GM10248 (cell line): ENCODE results near the gene YWHAE.
"Not testable (repeated sequence)": the region's sequence is repeated elsewhere in the genome, so short reads cannot be mapped to it uniquely, and the experiment has no call there.

Experiments used
- CTCF ChIA-PET: fragments of 300-600 bp; sonication (Branson Sonifier 250); formaldehyde crosslinking; extraction: SDS; loops from one replicate; lab custom pipeline; 2021; ENCODE audit warnings: antibody characterized with exemption; lab: Yijun Ruan, JAX
- POLR2A ChIA-PET: fragments of 350-650 bp; sonication (Branson Sonifier 250); formaldehyde crosslinking; extraction: SDS; loops from one replicate; lab custom pipeline; 2020; ENCODE audit warnings: antibody characterized with exemption; lab: Yijun Ruan, JAX
- DNase-seq: peaks from one replicate; pipeline ENCODE4 v3.0.0; 2012; ENCODE audit errors: extremely low spot score
- CTCF ChIP-seq: IDR thresholded peaks from 2 replicates; pipeline ENCODE4 v1.5.1; 2012; ENCODE audit warnings: mild to moderate bottlenecking, low read depth; ENCODE audit errors: extremely low read depth, missing control alignments, control extremely low read depth

YWHAE gene

DNA sequence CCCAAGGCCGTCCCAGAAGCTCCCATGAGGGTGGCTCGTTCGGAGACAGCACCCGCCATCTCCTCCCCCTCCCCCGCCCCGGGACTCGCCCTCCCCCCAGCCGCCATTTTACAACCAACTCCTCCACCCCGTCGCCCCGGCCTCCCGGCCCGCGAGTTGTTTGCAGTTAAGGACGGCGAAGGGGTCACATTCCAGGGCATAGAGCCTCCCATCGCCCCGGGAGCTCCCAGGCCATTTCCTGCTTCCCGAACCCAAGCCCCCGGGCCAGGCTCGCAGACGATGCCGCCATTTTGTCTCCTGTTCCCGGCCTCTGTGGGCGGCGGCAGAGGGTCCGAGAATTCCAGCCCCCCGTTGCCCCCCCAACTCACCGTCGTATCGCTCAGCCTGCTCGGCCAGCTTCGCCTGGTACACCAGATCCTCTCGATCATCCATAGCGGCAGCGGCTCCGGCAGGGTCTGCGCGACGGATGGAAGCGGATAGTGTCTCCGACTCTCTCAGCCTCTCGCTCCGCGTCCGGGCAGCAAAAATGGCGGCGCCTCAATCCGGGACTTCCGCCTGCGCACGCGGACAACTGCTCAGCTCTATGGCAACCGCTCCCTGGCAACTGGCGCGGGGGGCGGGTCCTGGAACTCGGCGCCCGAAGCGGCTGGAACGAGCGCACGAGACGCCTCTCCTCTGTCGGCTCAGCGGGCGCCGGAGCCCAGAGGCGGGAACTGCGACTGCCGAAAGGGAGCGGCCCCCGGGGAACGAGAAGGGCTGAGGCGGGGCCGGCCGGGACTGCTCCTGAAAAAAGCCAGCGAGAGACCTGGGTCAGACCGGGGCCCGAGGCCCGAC lies at the start of gene YWHAE:
Gene YWHAE, minus strand, starts transcription at position 544 of the 834 bp plus-strand sequence. Its CDS starts 112 bp downstream, at position 432.
- ChIA-PET POLR2A (interaction anchor here (0.6 to 1.3 kb wide), 3 partner anchors 29 to 90 kb away, joined by 3 to 8 read pairs (median 4); no protein-coding TSS in a partner anchor), CTCF (interaction anchor here (0.7 to 2.7 kb wide), 3 partner anchors 14 to 34 kb away, joined by 3 to 13 read pairs (median 3); no protein-coding TSS in a partner anchor)
- peak; percentile 96 for DNase-seq
- TF ChIP-seq CTCF: no peak

DNA sequence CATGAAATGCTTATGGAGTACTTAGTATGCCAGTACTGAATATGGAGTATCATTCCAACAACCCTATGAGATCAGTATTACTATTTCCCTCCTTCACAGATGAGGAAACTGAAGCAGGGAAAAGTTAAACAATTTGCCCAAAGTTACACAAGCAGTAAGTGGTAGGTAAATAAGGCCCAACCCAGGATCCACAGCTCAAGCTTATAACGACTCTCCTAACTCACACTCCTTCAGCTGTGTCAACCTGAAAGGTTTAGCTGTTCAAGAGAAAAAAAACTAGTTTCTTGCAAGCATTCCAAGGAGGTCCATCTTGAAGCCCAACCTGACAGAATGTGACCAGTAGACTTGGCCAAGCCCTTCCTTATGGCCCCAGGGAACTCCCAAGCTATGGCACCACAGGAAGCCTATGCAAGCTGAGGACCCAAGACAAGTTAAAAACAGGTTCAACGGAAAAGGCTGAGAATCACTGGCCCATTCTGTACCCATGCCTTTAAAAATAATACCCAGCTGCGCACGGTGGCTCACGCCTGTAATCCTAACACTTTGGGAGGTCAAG lies 49.5 kb upstream of the YWHAE start:
- ChIA-PET POLR2A (no interaction called here), CTCF (interaction anchor here (2.4 kb wide), 1 partner anchor 84 kb away, joined by 11 read pairs; no protein-coding TSS in a partner anchor)
- DNase-seq: no peak
- TF ChIP-seq CTCF: no peak

GRCh38 chr17:1447052-1447451 lies 47.0 kb upstream of the YWHAE start:
- no peak for TF ChIP-seq CTCF
- ChIA-PET POLR2A (no interaction called here), CTCF (interaction anchor here (1.0 kb wide), 1 partner anchor 81 kb away, joined by 3 read pairs; no protein-coding TSS in a partner anchor)
- DNase-seq: no peak

DNA sequence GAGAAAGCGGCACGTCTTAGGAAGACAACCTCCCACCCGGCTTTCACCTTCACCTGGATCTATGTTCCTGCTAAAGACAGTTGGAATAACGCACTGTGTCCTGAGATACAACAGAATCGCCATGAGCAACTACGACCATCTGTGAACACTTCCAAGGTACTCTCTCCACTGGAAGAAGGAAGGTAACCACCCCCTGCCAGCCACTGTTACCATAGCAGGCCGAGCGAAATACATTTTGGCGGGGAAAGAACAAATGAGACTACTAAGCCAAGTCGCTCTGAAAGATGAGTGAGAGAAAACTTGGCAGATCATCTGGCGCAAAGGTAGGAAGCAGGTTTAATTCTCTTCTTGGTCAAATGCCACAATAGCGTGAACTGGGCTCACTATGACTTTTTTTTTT lies 46.2 kb upstream of the YWHAE start:
- no peak for DNase-seq
- CTCF ChIA-PET: no interaction called here
- TF ChIP-seq CTCF: no peak
- POLR2A ChIA-PET: no interaction called here

DNA sequence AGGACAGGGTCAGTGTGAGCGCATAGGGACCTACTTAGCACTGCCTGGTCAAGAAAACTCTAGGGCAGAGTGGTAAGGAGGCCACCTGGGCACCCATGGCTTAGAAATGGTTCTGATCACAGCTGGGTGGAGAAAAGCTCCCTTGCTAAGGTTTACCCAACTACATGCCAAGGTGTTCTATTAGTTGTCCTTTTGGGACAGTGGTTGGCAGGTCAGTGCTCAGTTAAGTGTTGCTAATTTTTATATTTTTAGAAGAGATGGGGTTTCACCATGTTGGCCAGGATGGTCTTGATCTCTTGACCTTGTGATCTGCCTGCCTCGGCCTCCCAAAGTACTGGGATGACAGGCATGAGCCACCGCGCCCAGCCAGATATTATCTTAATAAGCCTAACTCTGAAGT lies 45.7 kb upstream of the YWHAE start:
- DNase-seq, POLR2A ChIA-PET: not testable (repeated sequence)
- CTCF ChIA-PET: interaction anchor here (1.2 kb wide), 1 partner anchor 10 kb away, joined by 3 read pairs; the partner anchor contains the start of gene CRK

DNA sequence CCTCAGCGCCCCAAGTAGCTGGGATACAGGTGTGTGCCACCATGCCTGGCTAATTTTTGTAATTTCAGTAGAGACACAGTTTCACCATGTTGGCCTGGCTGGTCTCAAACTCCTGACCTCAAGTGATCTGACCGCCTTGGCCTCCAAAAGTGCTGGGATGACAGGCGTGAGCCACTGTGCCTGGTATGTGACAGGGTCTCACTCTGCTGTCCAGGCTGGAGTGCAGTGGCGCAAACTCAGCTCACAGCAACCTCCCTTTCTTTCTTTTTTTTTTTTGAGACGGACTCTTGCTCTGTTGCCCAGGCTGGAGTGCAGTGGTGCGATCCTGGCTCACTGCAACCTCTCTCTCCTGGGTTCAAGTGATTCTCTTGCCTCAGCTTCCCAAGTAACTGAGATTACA lies 42.7 kb upstream of the YWHAE start:
- not testable (repeated sequence) for DNase-seq
- POLR2A ChIA-PET: interaction anchor here (0.7 kb wide), 1 partner anchor 71 kb away, joined by 5 read pairs; no protein-coding TSS in a partner anchor
- CTCF ChIA-PET: interaction anchor here (1.6 to 1.9 kb wide), 2 partner anchors 77 to 183 kb away, joined by 4 to 9 read pairs; no protein-coding TSS in a partner anchor

- ChIA-PET CTCF (interaction anchor here (1.9 kb wide), 1 partner anchor 77 kb away, joined by 9 read pairs; no protein-coding TSS in a partner anchor), POLR2A (interaction anchor here (0.7 kb wide), 1 partner anchor 71 kb away, joined by 5 read pairs; no protein-coding TSS in a partner anchor)
- DNase-seq: no peak
- TF ChIP-seq CTCF: no peak
Observed at GRCh38 chr17:1442187-1442586, 42.2 kb upstream of the YWHAE start.
